Tongue (tissue), 3 donors: ENCODE measurements around the gene CDC42SE1. TPM values are rescaled to one million over a fixed set of nuclear protein-coding genes. Genes with fewer than 3 reads are reported as not detected.
A peak's percentile ranks its signal among the peaks of the same experiment; 100 is the strongest.

Source experiments
- DNase-seq: peaks from one replicate; pipeline ENCODE4 v3.0.0-alpha.2; 2015
- small RNA-seq: library from RNA; depleted of rRNA; stranded (forward); fragments of <200 nt; gene quantifications from one replicate; pipeline ENCODE3, GENCODE V24; 2014; ENCODE audit warnings: low replicate concordance
- total RNA-seq: library from RNA; depleted of rRNA; stranded (reverse); fragments of >200 nt; gene quantifications from one replicate; pipeline ENCODE4 v1.2.3, GENCODE V29; 2014

The CDC42SE1 gene
- total RNA-seq, 1 donor from 2014 or later = 39.4 TPM

DNA sequence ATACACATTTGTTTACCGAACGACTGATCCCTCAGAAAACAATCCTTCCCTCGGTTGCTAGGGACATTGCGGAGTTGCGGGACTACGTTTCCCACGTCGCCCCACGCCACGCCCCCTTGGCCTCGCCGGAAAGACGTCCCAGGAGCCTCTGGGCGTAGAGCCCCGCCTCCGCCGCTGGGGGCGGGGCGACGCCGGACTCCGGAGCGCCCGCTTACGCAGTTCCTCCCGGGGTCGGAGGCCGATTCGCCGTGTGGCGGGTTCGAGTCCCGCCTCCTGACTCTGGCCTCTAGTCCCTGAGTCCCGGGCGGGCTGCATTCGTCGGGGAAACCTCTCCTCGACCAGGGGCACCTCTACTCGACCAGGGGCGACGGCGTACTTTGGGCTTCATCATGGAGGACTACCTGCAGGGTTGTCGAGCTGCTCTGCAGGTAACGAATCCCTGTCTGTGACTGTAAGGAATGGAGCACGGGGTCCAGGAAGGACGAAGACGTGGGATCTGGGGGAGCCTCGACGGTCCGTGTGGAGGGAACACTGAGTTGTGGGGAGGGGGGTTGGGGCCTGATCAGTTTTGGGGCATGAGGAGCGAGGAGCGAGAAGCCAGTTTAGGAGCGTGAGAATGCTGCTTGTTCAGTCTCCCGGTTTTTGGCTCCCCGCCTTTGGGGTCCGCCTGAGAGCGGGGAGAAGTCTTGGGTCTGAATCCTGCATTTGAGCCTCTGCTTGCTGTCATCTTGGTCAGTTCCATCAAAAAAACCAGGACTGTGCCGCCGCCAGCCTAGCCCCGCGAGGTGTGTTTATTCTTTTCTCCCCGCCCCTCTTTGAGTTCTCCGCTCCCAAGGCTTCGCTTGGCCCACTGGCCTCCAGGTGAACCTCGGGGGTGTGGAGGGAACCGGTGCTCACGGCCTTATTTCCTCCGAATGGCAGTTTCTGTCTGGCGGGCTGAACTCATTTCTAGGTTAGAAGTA lies 50.9 kb downstream of the CDC42SE1 start, which contains the start of gene PRUNE1:
TSS of gene PRUNE1 (plus strand) at position 206 of the 962 bp plus-strand sequence. CDS start at position 390, 184 bp downstream.
- peak; percentile 98 for DNase-seq

DNA sequence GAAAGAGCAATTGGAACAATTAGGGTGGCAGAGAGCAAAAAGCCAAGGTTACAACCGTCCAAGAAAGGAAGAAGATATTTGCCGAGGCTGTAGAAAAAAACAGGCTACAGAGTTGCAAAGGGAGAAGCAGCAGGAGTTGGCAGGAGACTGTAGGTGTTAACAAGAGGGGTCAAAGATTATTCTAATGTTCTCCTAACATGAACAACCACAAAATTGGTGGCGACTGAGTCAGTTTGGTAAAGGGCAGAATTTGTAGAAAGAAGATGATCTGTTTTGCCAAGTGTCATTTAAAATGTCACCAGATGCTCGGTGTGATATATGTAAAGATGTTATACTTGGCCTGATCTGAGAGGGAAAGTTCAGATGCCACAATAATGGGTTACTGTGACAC lies 51.6 kb downstream of the CDC42SE1 start:
- DNase-seq = no peak

DNA sequence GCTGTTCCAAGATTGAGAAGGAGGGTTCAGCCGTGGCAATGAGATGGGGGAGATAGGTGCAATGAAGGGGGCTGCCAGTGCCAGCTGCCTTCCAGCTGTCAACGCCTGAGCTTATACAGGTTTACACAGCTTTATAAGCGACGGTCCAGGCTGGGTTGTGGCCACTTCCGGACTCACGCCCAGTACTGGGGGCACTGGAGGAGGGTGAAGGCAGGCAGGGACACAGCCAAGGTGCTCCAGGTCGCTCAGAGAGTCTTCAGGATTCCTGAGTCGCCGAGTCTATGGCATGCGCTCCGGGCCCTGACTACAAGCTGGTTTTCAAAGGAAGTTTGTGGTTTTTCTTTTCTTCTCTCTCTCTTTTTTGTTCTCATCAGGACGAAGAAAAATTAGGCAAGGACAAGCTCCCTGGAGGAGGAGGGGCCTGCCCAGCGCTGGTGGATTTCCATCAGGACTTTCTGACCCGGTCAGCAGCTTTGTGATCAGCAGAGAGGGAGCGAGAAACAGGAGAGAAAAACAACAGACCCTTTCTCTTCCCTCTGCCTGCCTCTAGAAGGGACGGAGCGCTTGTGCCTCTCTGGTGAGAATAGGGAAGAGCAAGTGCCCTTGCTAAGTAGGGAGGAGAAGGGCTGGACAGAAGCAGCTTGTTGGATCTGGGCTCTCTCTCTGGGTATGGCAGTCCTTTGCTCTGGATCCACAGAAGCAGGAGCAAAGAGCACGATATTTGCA lies 52.9 kb downstream of the CDC42SE1 start, which contains the start of gene MINDY1:
TSS of gene MINDY1 (minus strand) at position 576 of the 726 bp plus-strand sequence. CDS start 4,285 bp downstream, outside the sequence.
- DNase-seq = peak; percentile 94

DNA sequence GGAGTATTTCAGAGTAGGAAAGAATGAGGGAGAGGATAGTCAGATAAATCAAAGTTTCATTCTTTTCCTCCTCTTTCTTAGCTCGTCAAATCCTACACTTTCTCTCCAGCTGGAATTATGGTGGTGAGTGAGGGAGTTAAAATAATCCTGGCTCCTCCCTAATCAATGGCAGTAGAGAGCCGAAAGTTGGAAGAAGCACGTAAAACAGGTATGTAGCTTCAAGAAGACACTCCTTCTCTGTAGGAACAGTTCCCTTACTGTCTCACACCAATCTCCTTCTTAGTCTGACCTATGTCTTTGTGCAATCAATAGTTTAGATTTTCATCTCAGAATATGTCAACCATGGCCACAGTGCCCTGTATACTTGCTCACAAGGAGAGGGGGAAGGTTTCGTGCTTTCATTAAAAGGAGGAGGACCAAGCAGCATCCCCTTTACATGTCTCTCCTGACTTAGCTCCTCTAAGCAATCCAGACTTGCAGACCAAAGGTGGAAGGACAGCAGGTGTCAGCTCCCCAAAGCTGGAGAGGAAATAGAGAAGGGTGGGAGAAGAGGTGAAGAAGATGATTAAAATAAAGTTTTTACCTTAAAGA lies 53.6 kb downstream of the CDC42SE1 start:
- peak; percentile 18 for DNase-seq

DNA sequence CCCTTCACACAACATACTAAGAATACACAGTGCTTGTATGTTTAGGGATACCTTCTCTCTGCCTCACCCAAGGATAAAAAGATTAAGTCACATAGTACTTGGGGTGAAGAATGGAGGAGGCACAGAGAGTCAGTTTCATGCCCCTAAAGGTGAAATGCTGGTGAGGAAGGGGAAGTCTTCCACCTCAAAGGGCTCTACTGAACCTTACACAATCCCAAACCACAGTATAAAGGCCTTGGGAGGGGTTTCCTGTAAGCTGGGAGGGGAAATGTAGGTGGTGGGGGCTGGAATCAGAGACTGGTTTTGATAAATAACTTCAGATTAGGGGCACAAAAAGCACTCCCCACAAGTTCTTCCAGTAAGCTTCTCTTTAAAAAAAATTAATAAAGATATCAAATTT lies 56.2 kb downstream of the CDC42SE1 start:
- DNase-seq = no peak

DNA sequence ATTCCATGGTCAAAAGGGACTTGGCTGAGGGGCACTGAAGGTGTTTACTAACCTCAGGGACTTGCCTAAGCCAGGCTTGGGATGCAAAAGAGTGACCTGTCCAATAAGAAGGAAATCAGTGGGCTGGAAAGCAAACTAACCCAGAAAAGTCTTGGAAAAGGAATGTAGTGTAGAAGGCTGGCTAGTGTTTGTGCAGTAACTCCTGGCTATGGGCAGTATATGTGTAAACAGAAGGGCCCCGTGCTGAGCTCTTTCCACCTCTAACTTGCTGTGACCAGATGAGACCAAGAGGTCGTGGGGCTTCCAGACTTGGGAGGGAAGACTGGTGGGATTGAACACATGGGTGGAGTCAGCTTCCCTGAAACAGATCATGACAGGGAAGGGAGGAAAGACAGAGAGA lies 56.8 kb downstream of the CDC42SE1 start:
- no peak for DNase-seq

DNA sequence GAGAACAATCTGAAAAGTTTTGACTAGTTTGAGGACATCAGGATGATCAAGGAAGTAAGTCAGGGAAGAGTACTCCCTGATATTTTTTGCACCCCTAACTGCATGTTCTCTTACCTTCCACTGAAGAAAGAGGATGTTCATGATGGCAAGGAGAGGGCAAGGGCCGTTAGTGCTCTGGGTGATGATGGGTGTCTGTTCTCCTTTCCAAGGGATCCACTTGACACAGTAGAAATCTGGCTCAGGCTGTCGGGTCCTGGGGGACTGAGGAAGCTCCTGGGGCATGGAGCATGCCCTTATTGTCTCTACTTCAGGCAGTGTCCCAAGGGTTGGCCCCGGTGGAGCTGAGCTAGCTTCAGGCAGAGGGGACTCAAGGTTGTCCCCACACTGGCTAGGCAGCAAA lies 57.4 kb downstream of the CDC42SE1 start:
- DNase-seq = no peak

DNA sequence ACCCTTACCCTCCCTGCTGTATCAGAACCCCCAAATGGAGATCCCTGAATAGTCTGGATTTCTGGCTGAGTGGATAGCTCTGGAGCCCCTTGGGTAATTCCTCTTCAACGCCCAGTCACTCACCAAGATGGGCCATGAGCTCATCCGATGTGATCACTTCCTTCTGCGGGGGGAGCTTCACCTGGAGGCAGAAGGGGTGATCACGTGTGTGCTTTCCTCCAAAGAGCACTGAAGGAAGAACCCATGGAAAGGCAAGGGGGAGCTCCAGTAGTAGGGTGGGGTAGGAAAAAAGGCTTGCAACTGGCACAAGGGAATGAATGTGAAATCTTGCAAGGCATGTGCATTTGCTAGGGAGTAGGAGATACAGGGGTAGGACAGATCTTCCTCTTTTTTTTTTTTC lies 57.8 kb downstream of the CDC42SE1 start:
- no peak for DNase-seq

Small RNA genes within 50 kb of the gene (small RNA-seq; reads per million reads assigned to genes)
- not detected for gene RNU6-884P

Other genes starting within 250 kb of the CDC42SE1 start
- 60.7 TPM for gene ARNT, start 183.0 kb downstream of the CDC42SE1 start, total RNA-seq
- gene CTXND2, start 172.5 kb downstream of the CDC42SE1 start, total RNA-seq = not detected
- 31.0 TPM for gene SETDB1, start 133.3 kb downstream of the CDC42SE1 start, total RNA-seq
- 37.2 TPM for gene CERS2, start 84.8 kb downstream of the CDC42SE1 start, total RNA-seq
- gene ANXA9, start 77.3 kb downstream of the CDC42SE1 start, total RNA-seq = 1.6 TPM
- 15.4 TPM for gene MINDY1, start 52.7 kb downstream of the CDC42SE1 start, total RNA-seq
- 26.4 TPM for gene PRUNE1, start 51.2 kb downstream of the CDC42SE1 start, total RNA-seq
- 43.3 TPM for gene BNIPL, start 23.0 kb downstream of the CDC42SE1 start, total RNA-seq
- 2.9 TPM for gene C1orf56, start 11.9 kb downstream of the CDC42SE1 start, total RNA-seq
- 1.6 TPM for gene MLLT11, start 775 bp upstream of the CDC42SE1 start, total RNA-seq
- 18.1 TPM for gene GABPB2, start 11.1 kb upstream of the CDC42SE1 start, total RNA-seq
- gene SEMA6C, start 87.0 kb upstream of the CDC42SE1 start, total RNA-seq = 83.6 TPM
- 2.7 TPM for gene TNFAIP8L2, start 97.0 kb upstream of the CDC42SE1 start, total RNA-seq
- gene LYSMD1, start 106.3 kb upstream of the CDC42SE1 start, total RNA-seq = 7.1 TPM
- 19.1 TPM for gene SCNM1, start 106.5 kb upstream of the CDC42SE1 start, total RNA-seq
- gene TMOD4, start 116.4 kb upstream of the CDC42SE1 start, total RNA-seq = 28.3 TPM
- 29.2 TPM for gene VPS72, start 130.6 kb upstream of the CDC42SE1 start, total RNA-seq
- gene PIP5K1A, start 138.9 kb upstream of the CDC42SE1 start, total RNA-seq = 73.4 TPM
- gene PSMD4, start 195.1 kb upstream of the CDC42SE1 start, total RNA-seq = 105 TPM
- gene ZNF687, start 222.7 kb upstream of the CDC42SE1 start, total RNA-seq = 13.2 TPM